K562 (cell line): ENCODE measurements around the gene MOSPD3. TPM values are rescaled to one million over a fixed set of nuclear protein-coding genes. Genes with fewer than 3 reads are reported as not detected.

Source experiments
- ATAC-seq: fragments of 200-7000 bp; cut with Tn5 transposase; 3 replicates; pipeline ENCODE4 v1.9.1; 2020; ENCODE audit warnings: moderate library complexity
- BruUV-seq: library from RNA; stranded (reverse); fragments of 400-500 nt; replicated peaks from 2 replicates; lab custom pipeline; 2021; lab: Mats Ljungman, UMichigan
- CTCF ChIA-PET: fragments of 300-600 bp; formaldehyde crosslinking; extraction: SDS; loops from one replicate; lab custom pipeline; 2021; ENCODE audit warnings: low intra/inter-chr PET ratio; lab: Yijun Ruan, JAX
- POLR2A ChIA-PET: fragments of 300-600, 350-650 bp; sonication (Branson Sonifier 250); formaldehyde crosslinking; extraction: SDS; loops from one replicate; lab custom pipeline; 2021; ENCODE audit warnings: antibody characterized with exemption, inconsistent platforms; lab: Yijun Ruan, JAX
- DNase-seq, 4 experiments: peaks; one replicate each; pipeline versions ENCODE4 v3.0.0 to v3.0.0-alpha.2; 2011 to 2018; ENCODE audit warnings: low spot score in 3 of 4, mixed read lengths in 3 of 4; ENCODE audit errors: extremely low read depth in 1 of 4
- FAIRE-seq: peaks from 2 replicates; lab custom pipeline; 2011; peaks lifted over from hg19 to GRCh38; lab: Jason Lieb, UNC
- H2AFZ ChIP-seq: 2 replicates; pipeline ENCODE4 v1.6.0; 2011; ENCODE audit warnings: low read depth, low read length, control low read depth, inconsistent platforms
- H3K27ac ChIP-seq: fragments of 200-600 bp; 3 replicates; pipeline ENCODE4 v1.8.0; 2011; ENCODE audit warnings: low read depth, mild to moderate bottlenecking, control low read depth, inconsistent platforms, low read length, moderate library complexity, mixed read lengths; ENCODE audit errors: extremely low read depth
- H3K27me3 ChIP-seq, 2 experiments: fragments of 300-600 bp in 1 of 2; 2 replicates in 1 of 2; 3 replicates in 1 of 2; pipeline versions ENCODE4 v1.6.0 to v1.8.0; 2011; ENCODE audit warnings: inconsistent platforms in 2 of 2, low read length in 2 of 2, mild to moderate bottlenecking in 1 of 2, mixed read lengths in 1 of 2, moderate library complexity in 1 of 2; ENCODE audit not compliant: control insufficient read depth in 2 of 2, insufficient read depth in 2 of 2
- H3K36me3 ChIP-seq: fragments of 300-600 bp; 3 replicates; pipeline ENCODE4 v1.8.0; 2011; ENCODE audit warnings: mild to moderate bottlenecking, low read length, inconsistent platforms; ENCODE audit not compliant: control insufficient read depth, insufficient read depth
- H3K4me1 ChIP-seq, 2 experiments: fragments of 200-600 bp in 1 of 2; replicated peaks in 1 of 2; 2 replicates in 1 of 2; 3 replicates in 1 of 2; pipeline versions ENCODE4 v1.5.1 to v1.8.0; 2011; ENCODE audit warnings: inconsistent platforms in 2 of 2, low read length in 2 of 2, mild to moderate bottlenecking in 1 of 2, mixed read lengths in 1 of 2, moderate library complexity in 1 of 2; ENCODE audit not compliant: control insufficient read depth in 2 of 2, insufficient read depth in 2 of 2
- H3K4me2 ChIP-seq: 2 replicates; pipeline ENCODE4 v1.6.1; 2011; ENCODE audit warnings: low read length, control low read depth, inconsistent platforms, mixed read lengths; ENCODE audit not compliant: insufficient read depth
- H3K4me3 ChIP-seq: fragments of 200-600 bp; sonication (generic), shearing (Covaris generic); 2 replicates; pipeline ENCODE4 v1.5.1; 2016; ENCODE audit warnings: control low read depth, inconsistent platforms
- H3K79me2 ChIP-seq: fragments of 200-600 bp; 3 replicates; pipeline ENCODE4 v1.8.0; 2011; ENCODE audit warnings: low read length, inconsistent platforms; ENCODE audit not compliant: control insufficient read depth, insufficient read depth
- H3K9ac ChIP-seq, 2 experiments: 2 replicates each; pipeline versions ENCODE4 v1.6.0 to v1.6.1; 2011; ENCODE audit warnings: low read depth in 2 of 2, low read length in 2 of 2, control low read depth in 1 of 2, inconsistent platforms in 1 of 2, mild to moderate bottlenecking in 1 of 2, mixed read lengths in 1 of 2; ENCODE audit not compliant: insufficient read depth in 1 of 2
- H3K9me1 ChIP-seq: one replicate; pipeline ENCODE4 v1.6.0; 2011; ENCODE audit warnings: inconsistent platforms, mild to moderate bottlenecking, low read length, moderate library complexity; ENCODE audit not compliant: control insufficient read depth, insufficient read depth
- H3K9me3 ChIP-seq: replicated peaks from 2 replicates; pipeline ENCODE4 v1.5.1; 2011; ENCODE audit warnings: low read depth, low read length, inconsistent platforms; ENCODE audit not compliant: control insufficient read depth, insufficient read depth
- H4K20me1 ChIP-seq: replicated peaks from 2 replicates; pipeline ENCODE4 v1.6.1; 2011; ENCODE audit warnings: low read length, inconsistent platforms, mixed read lengths; ENCODE audit not compliant: control insufficient read depth, insufficient read depth
- ZBTB7A ChIP-seq: IDR thresholded peaks from 2 replicates; pipeline ENCODE4 v1.6.1; 2011; ENCODE audit warnings: low read depth, mild to moderate bottlenecking, low read length, moderate library complexity, borderline replicate concordance; ENCODE audit not compliant: control insufficient read depth
- WGBS: fragments of 100-300 bp; shearing (Covaris generic); methylation state at CpG from one replicate; pipeline ENCODE4 v1.1.6; 2016; ENCODE audit warnings: low coverage, mixed read lengths; ENCODE audit not compliant: insufficient coverage; ENCODE audit errors: missing lambda C conversion rate; 5-methylcytosine and 5-hydroxymethylcytosine counted together
- in situ Hi-C: fragments of 300-500 bp; cut with MboI; formaldehyde crosslinking; loops from 4 replicates; pipeline ENCODE4 v1.15.0; 2018; ENCODE audit warnings: inconsistent platforms, mixed read lengths
- intact Hi-C: fragments of 100-400 bp; cut with micrococcal nuclease; formaldehyde crosslinking; loops from 2 replicates; pipeline ENCODE4 v1.14.2; 2022
- polyA plus RNA-seq, 8 experiments: library from polyadenylated mRNA; depleted of rRNA in 4 of 8; stranded (reverse) in 5 of 8; unstranded in 3 of 8; fragments of >200 nt; fragmentation: Nextera tagmentation in 2 of 8; fragmentation: Illumina TruSeq in 1 of 8; extraction: Ambion mirVana in 2 of 8; extraction: Trizol in 1 of 8; gene quantifications; 2 replicates each; pipeline versions ENCODE4 v1.2.1 to v1.2.3, GENCODE V29; 2011 to 2014; ENCODE audit warnings: inconsistent platforms in 1 of 8, missing spikeins in 1 of 8
- total RNA-seq, 7 experiments: library from RNA; depleted of rRNA in 6 of 7; stranded (reverse); fragments of >200 nt in 6 of 7; fragmentation: Illumina TruSeq in 2 of 7; extraction: Trizol in 2 of 7; gene quantifications; 2 replicates each; pipeline versions ENCODE4 v1.2.1 to v1.2.3, GENCODE V29; 2011 to 2021; ENCODE audit warnings: low replicate concordance in 1 of 7
- TF ChIP-seq, protein P1 (sequence below): IDR thresholded peaks from 3 replicates; pipeline ENCODE4 v1.6.1; 2011; ENCODE audit warnings: borderline replicate concordance, mild to moderate bottlenecking; ENCODE audit not compliant: insufficient read length, insufficient read depth

Gene MOSPD3
- total and polyA plus RNA-seq, 9 of the 15 experiments (the other 6 are each of a cell fraction or from before 2014, with no cell fraction given) = 1.4 to 32.1 (median 7.3) TPM

DNA sequence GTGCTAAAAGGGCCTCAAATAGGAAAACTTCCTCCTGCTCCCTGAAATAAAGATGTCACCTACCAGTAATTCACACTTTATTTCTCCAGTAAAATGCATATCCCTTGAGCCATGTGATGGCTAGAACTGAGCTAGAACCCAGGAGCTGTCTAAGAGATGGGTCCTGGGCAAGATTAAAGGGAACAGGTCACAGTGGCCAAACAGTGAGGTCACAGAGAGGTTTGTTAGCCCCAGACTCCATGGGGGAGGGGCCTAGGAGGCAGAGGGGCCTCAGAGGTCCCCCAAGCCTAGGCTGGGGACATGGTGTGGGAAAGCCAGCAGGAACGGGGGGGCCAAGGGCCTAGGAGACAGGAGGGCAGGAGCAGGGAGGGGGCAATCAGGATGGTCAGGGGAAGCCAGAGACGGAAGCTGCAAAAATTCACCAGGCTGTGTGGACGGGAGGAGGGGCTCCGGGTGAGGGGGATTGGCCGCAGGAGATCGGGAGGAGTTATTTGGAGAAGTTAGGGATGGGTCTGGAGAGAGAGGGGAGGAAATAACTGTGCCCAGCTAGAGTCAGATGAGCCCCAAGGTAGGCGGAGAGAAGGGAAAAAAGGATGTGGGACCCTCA, 22.9 kb upstream of the MOSPD3 start:
- CTCF ChIA-PET = no interaction called here
- Histone ChIP-seq H3K9ac (peak overlapping the region in 1 of 2 experiments; percentile 15; a peak in 1 of 4 replicates), H3K9me3 (no peaks in the 10 kb centered on the region), H4K20me1 (peaks cover 11% of the 10 kb centered on the region), H3K9me1 (peaks cover 7% of the 10 kb centered on the region), H3K4me1 (peaks cover 7 to 40% of the 10 kb centered on the region in 2 experiments; a peak in 4 of 5 replicates), H3K27me3 (no peaks in the 10 kb centered on the region), H3K36me3 (peaks cover 2% of the 10 kb centered on the region; the same call in 1 of the 3 replicates), H2AFZ (no peak overlapping the region), H3K4me3 (no peak overlapping the region), H3K79me2 (peaks cover 15% of the 10 kb centered on the region), H3K27ac (no peak overlapping the region), H3K4me2 (no peak overlapping the region)
- WGBS = 84% methylated on average over 7 of the region's 7 CpGs
- TF ChIP-seq, protein P1, sequence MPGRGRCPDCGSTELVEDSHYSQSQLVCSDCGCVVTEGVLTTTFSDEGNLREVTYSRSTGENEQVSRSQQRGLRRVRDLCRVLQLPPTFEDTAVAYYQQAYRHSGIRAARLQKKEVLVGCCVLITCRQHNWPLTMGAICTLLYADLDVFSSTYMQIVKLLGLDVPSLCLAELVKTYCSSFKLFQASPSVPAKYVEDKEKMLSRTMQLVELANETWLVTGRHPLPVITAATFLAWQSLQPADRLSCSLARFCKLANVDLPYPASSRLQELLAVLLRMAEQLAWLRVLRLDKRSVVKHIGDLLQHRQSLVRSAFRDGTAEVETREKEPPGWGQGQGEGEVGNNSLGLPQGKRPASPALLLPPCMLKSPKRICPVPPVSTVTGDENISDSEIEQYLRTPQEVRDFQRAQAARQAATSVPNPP = no peak
- TF ChIP-seq ZBTB7A = 0 out of 2 replicates have a peak, but pooled peaks have one; percentile 27
- FAIRE-seq (no peak), DNase-seq (no peak), ATAC-seq (no peak)
- BruUV-seq = no TSS peak
- POLR2A ChIA-PET = interaction anchor here (0.7 to 1.2 kb wide), 4 partner anchors 14 to 40 kb away, joined by 3 to 5 read pairs (median 4); partner anchors contain the start of gene MOSPD3
- in situ Hi-C loops (no loop called here), intact Hi-C loops (no loop called here)
